ENCODE data around the gene CPLX1.

Gene CPLX1

GRCh38 chr4:831483-831805 lies 5.5 kb upstream of the CPLX1 start:
- no peak for DNase-seq

DNA sequence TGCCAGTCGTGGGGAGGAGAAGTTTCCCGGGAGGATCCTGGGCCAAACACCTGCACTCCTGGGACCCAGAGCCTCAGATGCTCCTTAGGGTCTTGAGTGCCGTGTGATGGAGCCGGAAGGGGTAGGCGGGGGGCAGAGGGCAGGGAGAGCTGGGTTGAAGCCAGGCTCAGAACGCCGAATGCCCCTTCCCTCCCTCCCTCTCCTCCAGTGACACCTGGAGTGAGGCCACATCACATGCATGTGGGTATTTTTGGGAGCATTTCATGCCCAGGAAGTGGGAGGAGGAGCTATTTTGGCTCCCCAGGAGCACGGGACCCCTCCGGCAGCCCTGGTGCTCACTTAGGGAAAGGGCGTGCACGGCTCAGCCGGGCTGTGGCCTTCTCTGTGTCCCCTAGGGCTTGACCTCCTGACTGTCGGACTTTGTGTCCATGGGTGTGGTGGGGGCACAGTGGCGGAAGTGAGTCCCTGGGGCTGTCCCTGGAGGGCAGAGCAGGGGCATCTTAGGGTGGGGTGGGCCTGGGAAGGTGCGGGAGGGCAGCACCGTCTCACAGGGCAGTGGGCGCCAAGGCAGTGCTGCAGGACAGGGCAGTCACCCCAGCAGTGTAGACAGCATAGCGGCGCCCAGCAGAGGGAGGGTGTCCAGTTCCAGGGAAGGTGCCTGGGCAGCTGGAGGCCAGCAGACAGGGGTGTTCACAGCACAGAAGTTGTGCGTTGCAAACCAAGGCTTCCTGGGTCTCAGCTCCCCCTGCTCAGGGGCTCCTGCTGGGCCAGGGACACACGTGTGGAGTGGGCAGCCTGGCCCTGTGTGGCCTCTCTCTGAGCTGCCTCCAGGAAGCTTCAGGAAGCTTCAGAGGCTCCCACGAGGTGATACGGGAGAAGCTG lies 4.9 kb upstream of the CPLX1 start:
- no peak for DNase-seq

GRCh38 chr4:829761-830600 lies 4.1 kb upstream of the CPLX1 start:
- no peak for DNase-seq

- no peak for DNase-seq
These were observed 3.4 kb upstream of the CPLX1 start for GRCh38 chr4:829291-829690.

DNA sequence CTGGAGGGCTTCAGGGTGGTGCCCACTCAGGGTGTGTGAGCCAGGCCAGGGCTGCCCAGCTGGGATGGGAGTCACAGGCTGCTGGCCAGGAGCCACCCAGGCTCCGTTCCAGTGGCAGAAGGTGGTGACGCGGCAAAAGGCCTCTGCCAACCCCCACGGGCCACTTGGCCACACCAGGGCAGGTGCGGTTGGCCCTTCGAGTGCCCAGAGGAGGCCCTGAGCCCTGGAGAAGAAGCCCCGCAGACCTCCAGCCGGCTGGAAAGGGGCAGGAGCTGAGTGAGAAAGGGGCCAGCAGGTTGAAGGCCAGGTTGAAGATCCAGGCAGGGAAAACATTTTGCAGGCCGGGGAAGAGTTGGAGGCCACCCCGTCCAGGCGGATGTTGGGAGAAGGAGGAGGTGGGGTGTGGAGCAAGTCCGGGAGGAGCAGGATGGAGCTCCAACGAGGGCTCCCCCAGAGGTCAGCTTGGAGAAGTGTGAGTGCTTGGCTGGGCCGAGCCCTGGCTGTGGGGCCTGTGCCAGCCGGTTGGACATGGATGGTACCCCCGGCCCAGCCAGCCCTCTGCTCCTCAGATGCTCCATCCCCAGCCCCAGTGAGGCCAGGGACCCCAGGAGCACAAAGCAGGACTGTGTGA lies 2.8 kb upstream of the CPLX1 start:
- no peak for DNase-seq

GRCh38 chr4:827209-828081 lies 1.5 kb upstream of the CPLX1 start:
- no peak for DNase-seq

- DNase-seq: no peak
These were observed 729 bp upstream of the CPLX1 start for GRCh38 chr4:826508-827208.

- no peak for DNase-seq
These were observed 612 bp downstream of the CPLX1 start for GRCh38 chr4:825063-825970.

GRCh38 chr4:824461-825062 lies 1.4 kb downstream of the CPLX1 start:
- DNase-seq: no peak

DNA sequence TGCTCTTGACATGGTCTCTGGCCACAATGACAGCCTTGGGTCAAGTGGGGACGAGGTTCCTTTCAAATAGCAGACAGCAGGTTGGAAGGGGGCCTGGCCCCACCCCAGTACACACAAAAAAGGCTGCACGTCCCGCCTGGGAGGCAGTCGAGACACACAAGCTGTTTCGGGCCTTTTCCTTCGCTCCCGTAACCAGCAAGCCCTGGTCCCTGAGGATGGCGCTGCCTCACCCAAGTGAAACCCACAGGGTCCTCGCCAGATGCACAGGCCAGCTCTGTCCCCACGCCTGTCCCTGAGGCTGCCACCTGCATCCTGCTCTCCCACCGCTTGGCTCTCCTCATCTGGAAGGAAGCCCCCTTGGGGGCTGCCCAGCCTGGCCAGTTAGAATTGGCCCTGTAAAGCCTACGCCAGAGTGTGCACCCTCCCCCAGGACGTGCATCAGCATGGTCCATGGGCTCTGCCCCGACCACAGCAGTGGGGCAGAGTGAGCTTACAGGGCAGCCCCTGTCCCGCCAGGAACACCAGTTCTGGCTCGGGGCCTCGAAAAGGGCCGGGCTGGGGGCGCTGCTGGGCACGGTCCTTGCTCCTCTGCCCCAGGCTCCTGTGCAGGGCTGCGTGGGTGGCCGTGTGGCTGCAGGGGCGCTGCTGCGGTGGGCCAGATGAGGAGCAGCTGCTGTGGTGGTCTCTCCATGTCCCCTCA lies 2.0 kb downstream of the CPLX1 start:
- no peak for DNase-seq

DNA sequence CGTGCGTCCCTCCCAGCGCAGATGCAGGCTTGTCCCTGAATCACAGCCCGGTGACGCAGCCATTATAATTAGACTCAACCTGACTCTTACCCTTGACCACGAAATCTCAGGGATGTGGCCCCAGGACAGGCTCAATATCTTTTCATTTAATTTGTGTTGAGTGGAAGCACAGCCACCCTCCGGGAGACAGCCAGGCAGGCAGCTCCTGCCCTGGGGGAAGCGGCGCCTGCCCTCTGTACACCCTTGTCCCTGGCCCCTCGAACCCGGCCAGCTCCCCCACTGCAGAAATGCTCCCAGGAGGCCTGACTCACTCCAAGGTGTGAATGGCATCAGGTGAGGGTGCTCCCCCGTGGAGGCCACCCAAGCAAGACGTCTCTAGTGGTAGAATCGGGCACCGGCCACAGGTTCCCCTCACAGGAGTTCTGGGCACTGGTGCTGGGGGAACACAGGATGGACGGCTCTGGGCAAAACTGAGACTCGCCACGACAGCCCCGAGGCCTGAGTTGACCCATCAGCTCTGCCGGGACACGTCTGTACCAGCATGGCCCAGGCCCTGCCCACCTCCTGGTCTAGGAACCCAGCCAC lies 2.7 kb downstream of the CPLX1 start:
- no peak for DNase-seq

- DNase-seq: no peak
These were observed 3.4 kb downstream of the CPLX1 start for GRCh38 chr4:822361-823175.

DNA sequence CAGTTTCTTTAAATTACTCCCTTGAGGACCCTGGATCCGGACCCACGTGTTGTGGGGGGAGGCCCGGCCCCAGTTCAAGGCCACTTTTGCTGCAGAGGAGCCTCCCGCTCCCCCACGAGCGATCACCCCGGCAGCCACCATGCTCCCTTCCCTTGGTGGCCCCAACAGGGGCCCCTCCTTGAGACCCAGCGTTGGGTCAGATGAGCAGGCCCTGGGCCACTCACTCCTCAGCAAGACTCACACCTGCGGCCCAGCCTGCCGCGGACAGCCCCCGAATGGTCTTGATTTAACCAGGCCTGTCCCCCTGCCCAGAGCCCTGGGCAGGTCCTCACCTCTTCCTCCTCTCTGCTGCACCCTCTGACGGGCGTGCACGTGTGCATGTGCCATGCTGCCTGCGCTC lies 4.3 kb downstream of the CPLX1 start:
- DNase-seq: no peak

DNA sequence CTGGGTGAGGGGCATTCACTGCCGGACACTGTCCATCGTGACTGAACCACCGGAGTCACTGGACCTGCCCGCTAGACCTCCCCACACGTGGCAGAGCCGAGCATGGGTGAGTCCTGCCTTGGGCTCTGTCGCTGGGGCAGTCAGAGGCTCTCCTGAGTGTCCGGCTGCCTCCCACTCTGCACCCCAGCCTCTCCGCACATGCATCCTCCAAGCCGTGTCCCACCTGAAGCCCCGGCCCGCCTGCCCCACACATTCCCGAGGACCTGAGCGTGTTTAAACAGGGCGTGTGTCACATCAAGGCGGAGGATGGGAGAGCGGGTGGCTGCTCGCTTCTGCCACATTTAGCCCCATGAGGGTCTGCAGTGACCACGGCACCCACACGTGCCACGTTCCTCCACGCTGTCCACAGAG lies 4.7 kb downstream of the CPLX1 start:
- no peak for DNase-seq

- no peak for DNase-seq
These were observed 5.4 kb downstream of the CPLX1 start for GRCh38 chr4:820230-821172.

DNA sequence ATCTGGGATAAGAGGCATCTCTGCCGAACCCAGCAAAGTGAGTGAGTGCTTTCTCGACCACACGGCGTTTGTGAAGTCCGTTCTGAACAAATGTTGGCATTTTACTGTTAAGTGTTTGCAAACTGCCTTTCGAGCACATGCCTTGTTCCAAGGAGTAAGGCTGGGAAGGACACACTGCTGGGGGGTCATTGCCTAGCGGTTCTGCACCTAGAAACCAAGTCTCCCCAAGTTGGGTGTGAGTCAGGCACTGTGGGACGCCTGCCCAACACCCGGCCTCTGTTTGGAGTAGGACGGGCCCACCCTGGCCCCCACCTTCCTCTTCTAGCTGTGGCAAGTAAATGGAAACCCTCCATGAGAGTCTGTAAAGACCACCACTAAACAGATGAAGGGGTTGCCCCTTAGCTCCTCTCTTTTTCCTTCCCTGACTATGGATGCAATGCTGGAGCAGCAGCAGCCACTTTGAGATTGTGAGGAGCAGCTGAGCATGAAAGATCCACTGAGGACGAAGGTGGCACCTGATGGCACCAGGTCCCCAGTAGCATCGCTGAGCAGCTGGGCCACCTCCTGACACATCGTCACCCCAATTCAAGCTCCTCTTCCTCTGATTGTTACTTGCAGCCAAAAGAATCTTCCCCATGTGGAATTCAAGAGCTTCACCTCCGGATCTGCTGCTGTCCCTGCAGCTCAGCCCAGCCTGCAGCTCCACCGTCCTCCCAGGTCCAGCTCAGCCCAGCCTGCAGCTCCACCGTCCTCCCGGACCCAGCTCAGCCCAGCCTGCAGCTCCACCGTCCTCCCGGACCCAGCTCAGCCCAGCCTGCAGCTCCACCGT lies 6.3 kb downstream of the CPLX1 start:
- no peak for DNase-seq

Data from activated CD4-positive, alpha-beta T cell treated with anti-CD3 and anti-CD28 coated beads for 1 hour (primary cell).